ENCODE results near the gene COTL1. TPM values are rescaled to one million over a fixed set of nuclear protein-coding genes. Genes with fewer than 3 reads are reported as not detected.

COTL1 gene
- total and polyA plus RNA-seq, 2 of the 13 experiments (the other 11 are each of a cell fraction or from before 2014, with no cell fraction given): 8.7 to 16.9 TPM

GRCh38 chr16:84614073-84614459, 3.8 kb downstream of the COTL1 start:
- ChIA-PET CTCF (ENCODE audit: low intra/inter-chr PET ratio, low total read pairs) (no interaction called here), POLR2A (no interaction called here)
- Histone ChIP-seq H3K4me3 (replicated peaks in 1 of 3; ENCODE audit: insufficient read depth in 1 of 3, low read depth in 2 of 3, low read length in 3 of 3) (no peak overlapping the region), H3K9me3 (ENCODE audit: low read length) (no peaks in the 10 kb centered on the region), H3K4me1 (ENCODE audit: insufficient read depth, low read length) (peaks cover 29% of the 10 kb centered on the region), H3K27me3 (ENCODE audit: control insufficient read depth in 1 of 2, insufficient read depth in 2 of 2, low read length in 2 of 2) (no peaks in the 10 kb centered on the region; a peak in 1 of 5 replicates), H3K4me2 (ENCODE audit: low read depth, low read length) (no peak overlapping the region), H3K27ac (ENCODE audit: extremely low read length, insufficient read depth, low read length) (no peak overlapping the region), H4K20me1 (ENCODE audit: insufficient read depth, low read length) (no peaks in the 10 kb centered on the region; the same call in 1 of the 2 replicates), H2AFZ (ENCODE audit: low read length) (no peak overlapping the region), H3K79me2 (ENCODE audit: insufficient read depth, low read length) (no peaks in the 10 kb centered on the region), H3K9ac (ENCODE audit: insufficient read depth, low read depth, low read length) (no peak overlapping the region), H3K36me3 (replicated peaks in 1 of 2; ENCODE audit: control insufficient read depth in 1 of 2, insufficient read depth in 2 of 2, low read length in 2 of 2) (peaks cover 0 to 1% of the 10 kb centered on the region in 2 experiments; a peak in 2 of 5 replicates)
- FAIRE-seq: no peak
- DNase-seq (ENCODE audit: low spot score): no peak
- TF ChIP-seq MXD1 (CRISPR knock-in tag; IDR thresholded peaks at IDR 0.05): no peak
- TF ChIP-seq GABPA (IDR thresholded peaks at IDR 0.05; ENCODE audit: low read depth, low read length): 0 out of 2 replicates have a peak, but pooled peaks have one; percentile 7
- no peak for TF ChIP-seq GABPA (CRISPR knock-in tag; IDR thresholded peaks at IDR 0.05; ENCODE audit: low read depth)
- BruUV-seq (replicated peaks): no TSS peak
- in situ Hi-C loops (cut with HindIII; ENCODE audit: extremely low pct_ligation_motif_present, low pct_unique_long_range_greater_than_20kb): no loop called here
- WGBS (ENCODE audit: low lambda C conversion rate): 86% methylated on average over 12 of the region's 12 CpGs
- intact Hi-C loops (cut with micrococcal nuclease; ENCODE audit: unreplicated experiment): no loop called here
- ATAC-seq: no peak

- no peaks in the 10 kb centered on the region; the same call in 1 of the 2 replicates for H4K20me1 ChIP-seq (ENCODE audit: insufficient read depth, low read length)
- no peak overlapping the region for H3K9ac ChIP-seq (ENCODE audit: insufficient read depth, low read depth, low read length)
- DNase-seq (ENCODE audit: low spot score) (no peak), FAIRE-seq (no peak), ATAC-seq (no peak)
- ChIA-PET CTCF (ENCODE audit: low intra/inter-chr PET ratio, low total read pairs) (no interaction called here), POLR2A (no interaction called here)
- H3K79me2 ChIP-seq (ENCODE audit: insufficient read depth, low read length): no peaks in the 10 kb centered on the region
- H3K27ac ChIP-seq (ENCODE audit: extremely low read length, insufficient read depth, low read length): no peak overlapping the region
- no peaks in the 10 kb centered on the region; a peak in 1 of 5 replicates for H3K27me3 ChIP-seq (ENCODE audit: control insufficient read depth in 1 of 2, insufficient read depth in 2 of 2, low read length in 2 of 2)
- peaks cover 0 to 1% of the 10 kb centered on the region in 2 experiments; a peak in 2 of 5 replicates for H3K36me3 ChIP-seq (replicated peaks in 1 of 2; ENCODE audit: control insufficient read depth in 1 of 2, insufficient read depth in 2 of 2, low read length in 2 of 2)
- no peak overlapping the region for H2AFZ ChIP-seq (ENCODE audit: low read length)
- H3K4me2 ChIP-seq (ENCODE audit: low read depth, low read length): no peak overlapping the region
- H3K4me1 ChIP-seq (ENCODE audit: insufficient read depth, low read length): peaks cover 24% of the 10 kb centered on the region
- H3K9me3 ChIP-seq (ENCODE audit: low read length): no peaks in the 10 kb centered on the region
- no TSS peak for BruUV-seq (replicated peaks)
- intact Hi-C loops (cut with micrococcal nuclease; ENCODE audit: unreplicated experiment): no loop called here
- no peak for TF ChIP-seq ZNF615 (CRISPR knock-in tag; IDR thresholded peaks at IDR 0.05; ENCODE audit: borderline replicate concordance)
- peak; percentile 33 for TF ChIP-seq ZFP36 (IDR thresholded peaks at IDR 0.05; ENCODE audit: borderline replicate concordance, low read depth, low read length, partially characterized antibody)
- in situ Hi-C loops (cut with HindIII; ENCODE audit: extremely low pct_ligation_motif_present, low pct_unique_long_range_greater_than_20kb): no loop called here
- WGBS (ENCODE audit: low lambda C conversion rate): 79% methylated on average over 7 of the region's 7 CpGs
- H3K4me3 ChIP-seq (replicated peaks in 1 of 3; ENCODE audit: insufficient read depth in 1 of 3, low read depth in 2 of 3, low read length in 3 of 3): no peak overlapping the region
These were observed 4.3 kb downstream of the COTL1 start for GRCh38 chr16:84613408-84614072.
